H1 (cell line): ENCODE data around the gene FRY. TPM values are rescaled to one million over a fixed set of nuclear protein-coding genes. Genes with fewer than 3 reads are reported as not detected.

Source experiments
- CTCF ChIA-PET: fragments of 300-600 bp; sonication (Branson Sonifier 250); formaldehyde crosslinking; loops from one replicate; lab custom pipeline; 2021; ENCODE audit not compliant: partially characterized antibody; lab: Charles Lee
- POLR2A ChIA-PET: fragments of 300-600 bp; sonication (Branson Sonifier 250); formaldehyde crosslinking; loops from one replicate; lab custom pipeline; 2021; ENCODE audit warnings: inconsistent platforms; ENCODE audit not compliant: partially characterized antibody; lab: Charles Lee
- DNase-seq, 2 experiments: peaks; one replicate each; pipeline versions ENCODE4 v3.0.0 to v3.0.0-alpha.2; 2010 to 2022; ENCODE audit warnings: low spot score in 2 of 2, low read depth in 1 of 2, mixed read lengths in 1 of 2
- FAIRE-seq: peaks from 2 replicates; lab custom pipeline; 2011; peaks lifted over from hg19 to GRCh38; lab: Jason Lieb, UNC
- H2AFZ ChIP-seq: 2 replicates; pipeline ENCODE4 v1.8.1; 2012; ENCODE audit warnings: low read length, inconsistent platforms
- H2AK5ac ChIP-seq: 2 replicates; pipeline ENCODE4 v1.6.1; 2013; ENCODE audit warnings: low read depth, low read length
- H2BK120ac ChIP-seq: replicated peaks from 2 replicates; pipeline ENCODE3; 2013; ENCODE audit warnings: low read depth, low read length, inconsistent platforms
- H2BK12ac ChIP-seq: 2 replicates; pipeline ENCODE4 v1.6.1; 2013; ENCODE audit warnings: low read depth, low read length
- H2BK15ac ChIP-seq: 2 replicates; pipeline ENCODE4 v1.6.1; 2013; ENCODE audit warnings: low read length
- H2BK20ac ChIP-seq: 2 replicates; pipeline ENCODE4 v1.6.1; 2013; ENCODE audit warnings: low read length
- H2BK5ac ChIP-seq: 2 replicates; pipeline ENCODE4 v1.6.1; 2013; ENCODE audit warnings: low read depth, low read length
- H3K14ac ChIP-seq: 2 replicates; pipeline ENCODE4 v1.6.1; 2013; ENCODE audit warnings: inconsistent platforms; ENCODE audit not compliant: insufficient read length
- H3K18ac ChIP-seq: 2 replicates; pipeline ENCODE4 v1.6.1; 2013; ENCODE audit warnings: low read length; ENCODE audit errors: extremely low read depth
- H3K23ac ChIP-seq: 2 replicates; pipeline ENCODE4 v1.6.1; 2013; ENCODE audit warnings: inconsistent platforms; ENCODE audit not compliant: insufficient read length
- H3K23me2 ChIP-seq: 2 replicates; pipeline ENCODE4 v1.6.1; 2013; ENCODE audit warnings: low read depth, low read length
- H3K27ac ChIP-seq: 2 replicates; pipeline ENCODE4 v1.6.1; 2011; ENCODE audit warnings: low read depth, low read length, inconsistent platforms
- H3K27me3 ChIP-seq, 4 experiments: replicated peaks in 1 of 4; 1 replicate in 1 of 4; 2 replicates in 3 of 4; pipeline versions ENCODE4 v1.6.1 to v1.8.1; 2011 to 2013; ENCODE audit warnings: low read length in 3 of 4, mild to moderate bottlenecking in 3 of 4, inconsistent platforms in 2 of 4, mixed read lengths in 2 of 4, moderate library complexity in 1 of 4; ENCODE audit not compliant: control insufficient read depth in 3 of 4, insufficient read depth in 3 of 4; ENCODE audit errors: extremely low read depth in 1 of 4
- H3K36me3 ChIP-seq, 4 experiments: 2 replicates each; pipeline versions ENCODE4 v1.6.1 to v1.8.1; 2011 to 2013; ENCODE audit warnings: mild to moderate bottlenecking in 4 of 4, low read length in 3 of 4, moderate library complexity in 2 of 4, control low read depth in 1 of 4, inconsistent platforms in 1 of 4; ENCODE audit not compliant: insufficient read depth in 4 of 4, control insufficient read depth in 2 of 4
- H3K4ac ChIP-seq: replicated peaks from 2 replicates; pipeline ENCODE3; 2013; ENCODE audit warnings: low read length, low read depth, mixed read lengths, inconsistent platforms; ENCODE audit not compliant: insufficient read length
- H3K4me1 ChIP-seq, 4 experiments: replicated peaks in 1 of 4; 1 replicate in 1 of 4; 2 replicates in 3 of 4; pipeline versions ENCODE4 v1.6.1 to v1.8.1; 2011 to 2013; ENCODE audit warnings: low read length in 3 of 4, inconsistent platforms in 2 of 4, mixed read lengths in 1 of 4; ENCODE audit not compliant: insufficient read depth in 4 of 4, control insufficient read depth in 3 of 4
- H3K4me2 ChIP-seq, 2 experiments: 2 replicates each; pipeline versions ENCODE4 v1.6.1 to v1.8.1; 2011 to 2013; ENCODE audit warnings: low read depth in 2 of 2, low read length in 2 of 2, control low read depth in 1 of 2, inconsistent platforms in 1 of 2, mild to moderate bottlenecking in 1 of 2; ENCODE audit not compliant: insufficient read depth in 1 of 2
- H3K4me3 ChIP-seq, 4 experiments: fragments of 200-600, 300-600 bp in 1 of 4; sonication (generic), shearing (Covaris generic), sonication (Bioruptor Twin) in 1 of 4; 2 replicates each; pipeline versions ENCODE4 v1.5.1 to v1.8.1; 2011 to 2016; ENCODE audit warnings: low read length in 4 of 4, low read depth in 3 of 4, control low read depth in 2 of 4, inconsistent platforms in 2 of 4, mild to moderate bottlenecking in 2 of 4, mixed read lengths in 1 of 4, moderate library complexity in 1 of 4; ENCODE audit not compliant: insufficient read depth in 2 of 4; ENCODE audit errors: extremely low read depth in 1 of 4
- H3K56ac ChIP-seq: replicated peaks from 2 replicates; pipeline ENCODE3; 2013; ENCODE audit warnings: low read depth, mild to moderate bottlenecking, mixed read lengths, low read length, inconsistent platforms; ENCODE audit not compliant: insufficient read length
- H3K79me1 ChIP-seq: 2 replicates; pipeline ENCODE4 v1.6.1; 2013; ENCODE audit warnings: low read depth, low read length, control low read depth
- H3K79me2 ChIP-seq, 2 experiments: 2 replicates each; pipeline versions ENCODE4 v1.6.1 to v1.8.1; 2012 to 2013; ENCODE audit warnings: low read length in 2 of 2, mild to moderate bottlenecking in 2 of 2, inconsistent platforms in 1 of 2; ENCODE audit not compliant: insufficient read depth in 2 of 2, control insufficient read depth in 1 of 2
- H3K9ac ChIP-seq, 4 experiments: replicated peaks in 1 of 4; 1 replicate in 1 of 4; 2 replicates in 3 of 4; pipeline versions ENCODE4 v1.6.1 to v1.8.1; 2011 to 2013; ENCODE audit warnings: low read depth in 3 of 4, low read length in 3 of 4, control low read depth in 2 of 4, mild to moderate bottlenecking in 2 of 4, moderate library complexity in 2 of 4, inconsistent platforms in 1 of 4; ENCODE audit errors: extremely low read depth in 1 of 4
- H3K9me3 ChIP-seq, 2 experiments: 2 replicates each; pipeline versions ENCODE4 v1.6.1 to v1.8.1; 2012 to 2013; ENCODE audit warnings: mild to moderate bottlenecking in 2 of 2, moderate library complexity in 2 of 2, control low read depth in 1 of 2, inconsistent platforms in 1 of 2, low read depth in 1 of 2, low read length in 1 of 2, mixed read lengths in 1 of 2; ENCODE audit not compliant: insufficient read depth in 2 of 2
- H4K20me1 ChIP-seq, 2 experiments: replicated peaks in 1 of 2; 2 replicates each; pipeline versions ENCODE3 to v1.8.1; 2011 to 2013; ENCODE audit warnings: inconsistent platforms in 2 of 2, low read length in 2 of 2, mild to moderate bottlenecking in 1 of 2; ENCODE audit not compliant: insufficient read depth in 2 of 2, control insufficient read depth in 1 of 2
- H4K5ac ChIP-seq: 2 replicates; pipeline ENCODE4 v1.6.1; 2013; ENCODE audit warnings: low read length, low read depth, mixed read lengths, inconsistent platforms; ENCODE audit not compliant: insufficient read length
- H4K8ac ChIP-seq: 2 replicates; pipeline ENCODE4 v1.8.0; 2013; ENCODE audit warnings: mild to moderate bottlenecking, moderate library complexity, low read length, inconsistent platforms; ENCODE audit not compliant: insufficient read depth; ENCODE audit errors: extremely low read depth
- H4K91ac ChIP-seq: replicated peaks from 2 replicates; pipeline ENCODE3; 2013; ENCODE audit warnings: low read length, mixed read lengths, inconsistent platforms; ENCODE audit not compliant: insufficient read length
- BCL11A ChIP-seq, 2 experiments: IDR thresholded peaks; one replicate each; pipeline ENCODE4 v1.6.1; 2011; ENCODE audit warnings: low read depth in 2 of 2, low read length in 2 of 2, mild to moderate bottlenecking in 2 of 2
- KDM1A ChIP-seq: fragments of 200-600, 300-600 bp; sonication (generic); IDR thresholded peaks from 2 replicates; pipeline ENCODE4 v1.7.1; 2016; ENCODE audit warnings: mild to moderate bottlenecking, low read length, borderline replicate concordance
- KDM4A ChIP-seq: IDR thresholded peaks from one replicate; pipeline ENCODE4 v1.7.1; 2012; ENCODE audit warnings: low read depth, mild to moderate bottlenecking, moderate library complexity, low read length, inconsistent platforms; ENCODE audit not compliant: severe bottlenecking
- NANOG ChIP-seq: IDR thresholded peaks from 2 replicates; pipeline ENCODE4 v1.6.1; 2011; ENCODE audit warnings: low read length, low read depth, mild to moderate bottlenecking, inconsistent platforms; ENCODE audit not compliant: insufficient read depth, poor library complexity, severe bottlenecking
- SAP30 ChIP-seq: fragments of 300-600 bp; sonication (generic); IDR thresholded peaks from 2 replicates; pipeline ENCODE4 v1.7.1; 2012; ENCODE audit warnings: low read length, moderate library complexity, mild to moderate bottlenecking, inconsistent platforms; ENCODE audit not compliant: insufficient read depth, insufficient replicate concordance
- TCF12 ChIP-seq: IDR thresholded peaks from 2 replicates; pipeline ENCODE4 v1.6.1; 2011; ENCODE audit warnings: low read depth, mild to moderate bottlenecking, low read length
- WGBS, 2 experiments: shearing (Covaris generic) in 1 of 2; methylation state at CpG; one replicate each; pipeline versions ENCODE4 v1.1.6 to v1.1.7; 2013 to 2015; ENCODE audit warnings: low lambda C conversion rate in 2 of 2, mixed read lengths in 2 of 2, inconsistent platforms in 1 of 2, low coverage in 1 of 2, missing lambda C conversion rate in 1 of 2; ENCODE audit not compliant: insufficient replicate concordance in 2 of 2, insufficient coverage in 1 of 2, insufficient read length in 1 of 2; ENCODE audit errors: extremely low coverage in 1 of 2, missing lambda C conversion rate in 1 of 2; 5-methylcytosine and 5-hydroxymethylcytosine counted together
- polyA plus RNA-seq, 7 experiments: library from polyadenylated mRNA; depleted of rRNA in 3 of 7; stranded (reverse) in 5 of 7; unstranded in 2 of 7; fragments of >200 nt in 5 of 7; fragments of 200-250 nt in 2 of 7; gene quantifications; 1 replicate in 5 of 7; 2 replicates in 1 of 7; 4 replicates in 1 of 7; pipeline versions ENCODE4 v1.2.1 to v1.2.3, GENCODE V29; 2011 to 2013; ENCODE audit warnings: missing spikeins in 2 of 7, mixed read lengths in 2 of 7
- total RNA-seq: library from RNA; stranded (reverse); fragmentation: NEBNext Ultra II Directional; extraction: Animal tissue kit (Norgen Biotek cat#: 25700); gene quantifications from 2 replicates; pipeline ENCODE4 v1.2.1, GENCODE V29; 2021

FRY gene
- total and polyA plus RNA-seq, 2 of the 8 experiments (the other 6 are each of a cell fraction or from before 2014, with no cell fraction given) = 4.3 to 9.2 TPM

- Histone ChIP-seq H4K8ac (no peak overlapping the region), H3K23me2 (no peaks in the 10 kb centered on the region), H3K4me2 (no peak overlapping the region), H3K4me3 (no peak overlapping the region), H3K18ac (no peak overlapping the region), H2BK15ac (no peak overlapping the region), H2BK120ac (no peak overlapping the region), H3K56ac (no peak overlapping the region), H2AFZ (no peak overlapping the region), H3K79me1 (no peaks in the 10 kb centered on the region), H3K4ac (no peak overlapping the region), H2BK20ac (no peak overlapping the region), H3K36me3 (no peaks in the 10 kb centered on the region), H2AK5ac (no peak overlapping the region), H2BK5ac (no peak overlapping the region), H3K14ac (no peak overlapping the region), H3K27ac (no peak overlapping the region), H4K91ac (no peak overlapping the region), H2BK12ac (no peak overlapping the region), H3K4me1 (no peaks in the 10 kb centered on the region), H4K20me1 (no peaks in the 10 kb centered on the region), H3K9me3 (no peaks in the 10 kb centered on the region), H3K9ac (no peak overlapping the region), H3K27me3 (no peaks in the 10 kb centered on the region)
- CTCF ChIA-PET = no interaction called here
- no peak for FAIRE-seq
- POLR2A ChIA-PET = no interaction called here
- TF ChIP-seq SAP30 = no peak
- TF ChIP-seq TCF12 = no peak
- no peak for TF ChIP-seq KDM1A
- TF ChIP-seq BCL11A (IDR thresholded peaks at IDR 0.05; ENCODE audit: low read depth in 2 of 2, low read length in 2 of 2) = no peak
- TF ChIP-seq KDM4A = no peak
- no peak for TF ChIP-seq NANOG
- TF ChIP-seq, all 59 proteins: peak for 0
- H4K5ac ChIP-seq = no peak overlapping the region
- DNase-seq = no peak
- no peak overlapping the region for H3K23ac ChIP-seq
- H3K79me2 ChIP-seq = no peaks in the 10 kb centered on the region
- WGBS, 2 experiments = 82% methylated on average over 2 of the region's 2 CpGs; no CpG with 5 or more reads in 1 of the 2 experiments
Measured at GRCh38 chr13:32081591-32081990, 50.0 kb downstream of the FRY start.
